ENCODE data around the gene ZNF362.

- TF ChIP-seq POLR2AphosphoS5 (IDR thresholded peaks at IDR 0.05; ENCODE audit: low read depth) (no peak), EZH2 (IDR thresholded peaks at IDR 0.05; ENCODE audit: low read depth, unreplicated experiment) (no peak), CTCF (conservative IDR thresholded peaks at IDR 0.05; ENCODE audit: low read depth in 2 of 2) (no peak), REST (IDR thresholded peaks at IDR 0.05; ENCODE audit: unreplicated experiment) (no peak), NANOG (IDR thresholded peaks at IDR 0.05; ENCODE audit: borderline replicate concordance) (no peak), EZH2phosphoT487 (IDR thresholded peaks at IDR 0.05; ENCODE audit: unreplicated experiment) (no peak), ETS1 (IDR thresholded peaks at IDR 0.05) (no peak), CREB1 (CRISPR knock-in tag; IDR thresholded peaks at IDR 0.05; ENCODE audit: low read depth) (no peak), JUNB (IDR thresholded peaks at IDR 0.05; ENCODE audit: unreplicated experiment) (no peak)
Observed at GRCh38 chr1:33221385-33221758, 34.9 kb upstream of the ZNF362 start.
